Right renal cortex interstitium (tissue), 3 donors: Measurements from ENCODE around the gene PTBP1. TPM values are rescaled to one million over a fixed set of nuclear protein-coding genes. Genes with fewer than 3 reads are reported as not detected.
"Not testable (repeated sequence)": the region's sequence is repeated elsewhere in the genome, so short reads cannot be mapped to it uniquely, and the experiment has no call there.

Experiments
- DNase-seq, 3 donors: peaks; one replicate each; pipeline ENCODE4 v3.0.0-alpha.2; 2013; ENCODE audit warnings: low read depth in 3 of 3, low spot score in 2 of 3
- polyA plus RNA-seq, 3 donors: library from polyadenylated mRNA; unstranded; fragments of 120-200 nt; gene quantifications; one replicate each; pipeline ENCODE4 v1.2.1, GENCODE V29; 2013; ENCODE audit not compliant: insufficient read length in 3 of 3

PTBP1 gene
- polyA plus RNA-seq, 3 donors = 356 to 395 (median 364) TPM

DNA sequence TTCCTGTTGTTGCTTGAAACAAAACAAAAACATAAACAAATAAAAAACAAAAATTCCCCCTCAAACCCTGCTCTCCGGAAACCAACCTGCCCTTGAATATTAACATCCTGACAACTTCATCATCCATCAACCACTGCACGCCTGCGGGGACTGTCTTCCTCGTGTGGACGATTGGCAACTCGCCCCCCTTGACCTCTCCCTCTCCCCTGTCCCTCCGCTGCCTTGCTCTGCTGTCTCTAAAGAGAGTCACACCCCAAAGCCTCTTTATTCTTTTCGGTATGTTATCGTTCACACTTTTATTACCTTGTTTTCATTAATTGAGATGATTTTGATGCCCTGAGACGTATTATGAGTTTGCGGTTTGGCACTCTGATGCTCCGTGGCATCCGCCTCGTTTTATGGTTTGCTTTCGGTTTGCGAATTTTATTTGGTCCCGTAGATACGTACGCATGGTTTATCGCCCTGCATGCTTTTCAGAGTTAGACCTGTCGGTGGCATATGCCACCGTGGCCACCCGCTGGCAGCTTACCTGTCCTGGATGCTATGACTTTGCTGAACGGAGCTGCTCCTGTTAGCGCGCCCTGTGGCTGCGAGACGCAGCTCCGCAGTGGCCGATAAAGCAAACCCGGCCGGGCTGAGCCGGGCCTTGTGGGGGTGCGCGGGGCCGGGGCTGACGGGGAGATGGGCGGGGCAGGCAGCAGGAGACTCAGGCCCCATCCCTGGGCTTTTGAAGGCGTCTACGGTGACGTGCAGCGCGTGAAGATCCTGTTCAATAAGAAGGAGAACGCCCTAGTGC is 10.6 kb downstream of the PTBP1 start:
- no peak for DNase-seq

DNA sequence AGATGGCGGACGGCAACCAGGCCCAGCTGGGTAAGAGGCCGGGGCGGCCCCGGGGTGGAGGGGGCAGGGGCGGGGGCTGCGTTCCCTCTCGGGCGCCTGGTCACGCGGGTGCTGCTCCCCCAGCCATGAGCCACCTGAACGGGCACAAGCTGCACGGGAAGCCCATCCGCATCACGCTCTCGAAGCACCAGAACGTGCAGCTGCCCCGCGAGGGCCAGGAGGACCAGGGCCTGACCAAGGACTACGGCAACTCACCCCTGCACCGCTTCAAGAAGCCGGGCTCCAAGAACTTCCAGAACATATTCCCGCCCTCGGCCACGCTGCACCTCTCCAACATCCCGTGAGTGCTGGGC is 11.1 kb downstream of the PTBP1 start:
- DNase-seq = no peak

DNA sequence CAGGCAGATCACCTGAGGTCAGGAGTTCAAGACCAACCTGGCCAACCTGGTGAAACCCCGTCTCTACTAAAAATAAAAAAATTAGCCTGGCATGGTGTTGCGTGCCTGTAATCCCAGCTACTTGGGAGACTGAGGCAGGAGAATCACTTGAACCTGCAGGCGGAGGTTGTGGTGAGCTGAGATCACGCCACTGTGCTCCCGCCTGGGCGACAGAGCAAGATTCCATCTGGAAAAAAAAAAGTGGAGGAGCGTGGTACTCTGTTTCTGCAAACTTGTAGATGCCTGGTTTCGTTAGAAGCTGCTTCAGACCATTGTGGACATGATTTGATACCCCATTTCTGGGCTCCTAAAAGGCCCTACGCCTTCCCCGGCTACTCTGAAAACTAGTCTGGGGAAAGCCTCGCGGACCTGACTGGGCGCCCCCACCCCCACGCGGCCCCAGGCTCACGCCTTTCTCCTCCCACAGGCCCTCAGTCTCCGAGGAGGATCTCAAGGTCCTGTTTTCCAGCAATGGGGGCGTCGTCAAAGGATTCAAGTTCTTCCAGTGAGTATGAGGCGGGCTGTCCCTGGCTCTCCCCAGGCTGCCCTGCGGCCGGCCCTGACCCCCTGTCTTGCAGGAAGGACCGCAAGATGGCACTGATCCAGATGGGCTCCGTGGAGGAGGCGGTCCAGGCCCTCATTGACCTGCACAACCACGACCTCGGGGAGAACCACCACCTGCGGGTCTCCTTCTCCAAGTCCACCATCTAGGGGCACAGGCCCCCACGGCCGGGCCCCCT is 13.0 kb downstream of the PTBP1 start:
- DNase-seq = no peak

DNA sequence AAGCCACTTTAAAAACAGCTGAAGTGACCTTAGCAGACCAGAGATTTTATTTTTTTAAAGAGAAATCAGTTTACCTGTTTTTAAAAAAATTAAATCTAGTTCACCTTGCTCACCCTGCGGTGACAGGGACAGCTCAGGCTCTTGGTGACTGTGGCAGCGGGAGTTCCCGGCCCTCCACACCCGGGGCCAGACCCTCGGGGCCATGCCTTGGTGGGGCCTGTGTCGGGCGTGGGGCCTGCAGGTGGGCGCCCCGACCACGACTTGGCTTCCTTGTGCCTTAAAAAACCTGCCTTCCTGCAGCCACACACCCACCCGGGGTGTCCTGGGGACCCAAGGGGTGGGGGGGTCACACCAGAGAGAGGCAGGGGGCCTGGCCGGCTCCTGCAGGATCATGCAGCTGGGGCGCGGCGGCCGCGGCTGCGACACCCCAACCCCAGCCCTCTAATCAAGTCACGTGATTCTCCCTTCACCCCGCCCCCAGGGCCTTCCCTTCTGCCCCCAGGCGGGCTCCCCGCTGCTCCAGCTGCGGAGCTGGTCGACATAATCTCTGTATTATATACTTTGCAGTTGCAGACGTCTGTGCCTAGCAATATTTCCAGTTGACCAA is 13.7 kb downstream of the PTBP1 start:
- DNase-seq = no peak

DNA sequence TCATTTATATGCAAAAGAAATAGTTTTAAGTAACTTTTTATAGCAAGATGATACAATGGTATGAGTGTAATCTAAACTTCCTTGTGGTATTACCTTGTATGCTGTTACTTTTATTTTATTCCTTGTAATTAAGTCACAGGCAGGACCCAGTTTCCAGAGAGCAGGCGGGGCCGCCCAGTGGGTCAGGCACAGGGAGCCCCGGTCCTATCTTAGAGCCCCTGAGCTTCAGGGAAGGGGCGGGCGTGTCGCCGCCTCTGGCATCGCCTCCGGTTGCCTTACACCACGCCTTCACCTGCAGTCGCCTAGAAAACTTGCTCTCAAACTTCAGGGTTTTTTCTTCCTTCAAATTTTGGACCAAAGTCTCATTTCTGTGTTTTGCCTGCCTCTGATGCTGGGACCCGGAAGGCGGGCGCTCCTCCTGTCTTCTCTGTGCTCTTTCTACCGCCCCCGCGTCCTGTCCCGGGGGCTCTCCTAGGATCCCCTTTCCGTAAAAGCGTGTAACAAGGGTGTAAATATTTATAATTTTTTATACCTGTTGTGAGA is 14.3 kb downstream of the PTBP1 start:
- DNase-seq = no peak

DNA sequence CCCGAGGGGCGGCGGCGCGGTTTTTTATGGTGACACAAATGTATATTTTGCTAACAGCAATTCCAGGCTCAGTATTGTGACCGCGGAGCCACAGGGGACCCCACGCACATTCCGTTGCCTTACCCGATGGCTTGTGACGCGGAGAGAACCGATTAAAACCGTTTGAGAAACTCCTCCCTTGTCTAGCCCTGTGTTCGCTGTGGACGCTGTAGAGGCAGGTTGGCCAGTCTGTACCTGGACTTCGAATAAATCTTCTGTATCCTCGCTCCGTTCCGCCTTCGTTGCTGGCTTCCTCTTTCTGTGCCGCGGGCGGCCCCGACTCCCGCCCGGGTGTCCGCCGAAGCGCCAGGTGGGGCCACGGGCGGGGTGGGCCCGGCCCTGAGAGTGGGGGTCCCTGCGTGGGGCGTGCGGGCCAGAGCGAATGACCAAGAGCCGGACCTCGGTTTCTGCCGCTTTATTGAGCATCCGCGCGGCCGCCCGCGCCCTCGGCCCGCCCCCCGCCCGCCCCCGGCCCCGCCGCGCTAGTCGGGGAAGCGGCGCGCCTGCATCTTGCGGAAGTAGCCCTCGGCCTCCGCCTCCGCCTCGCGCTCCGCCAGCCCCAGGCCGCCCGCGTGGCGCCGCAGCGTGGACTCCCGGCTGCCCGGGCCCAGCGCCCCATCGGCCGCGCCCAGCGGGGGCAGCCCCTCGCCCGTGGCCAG is 14.9 kb downstream of the PTBP1 start:
- no peak for DNase-seq

DNA sequence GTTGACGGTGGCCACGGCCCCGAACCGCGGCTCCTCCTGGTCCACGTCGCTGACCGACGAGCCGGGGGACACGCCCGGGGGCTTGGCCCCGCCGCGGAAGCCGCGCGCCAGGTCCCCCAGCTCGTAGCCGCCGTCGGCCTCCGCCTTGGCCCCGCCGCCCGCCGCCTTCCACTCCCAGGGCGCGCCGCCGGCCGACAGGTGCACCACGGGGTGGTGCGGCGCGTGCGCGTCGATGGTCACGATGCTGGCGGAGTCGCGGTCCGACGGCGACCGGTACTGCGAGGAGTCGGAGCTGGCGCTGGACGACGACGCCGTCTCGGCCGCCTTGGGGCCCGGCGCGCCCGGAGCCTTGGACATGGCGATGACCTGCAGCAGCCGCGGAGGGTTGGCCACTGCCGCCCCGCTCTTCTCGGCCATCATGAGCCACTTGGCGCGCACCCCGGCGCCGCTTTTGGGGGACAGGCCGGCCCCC is 15.5 kb downstream of the PTBP1 start:
- no peak for DNase-seq

DNA sequence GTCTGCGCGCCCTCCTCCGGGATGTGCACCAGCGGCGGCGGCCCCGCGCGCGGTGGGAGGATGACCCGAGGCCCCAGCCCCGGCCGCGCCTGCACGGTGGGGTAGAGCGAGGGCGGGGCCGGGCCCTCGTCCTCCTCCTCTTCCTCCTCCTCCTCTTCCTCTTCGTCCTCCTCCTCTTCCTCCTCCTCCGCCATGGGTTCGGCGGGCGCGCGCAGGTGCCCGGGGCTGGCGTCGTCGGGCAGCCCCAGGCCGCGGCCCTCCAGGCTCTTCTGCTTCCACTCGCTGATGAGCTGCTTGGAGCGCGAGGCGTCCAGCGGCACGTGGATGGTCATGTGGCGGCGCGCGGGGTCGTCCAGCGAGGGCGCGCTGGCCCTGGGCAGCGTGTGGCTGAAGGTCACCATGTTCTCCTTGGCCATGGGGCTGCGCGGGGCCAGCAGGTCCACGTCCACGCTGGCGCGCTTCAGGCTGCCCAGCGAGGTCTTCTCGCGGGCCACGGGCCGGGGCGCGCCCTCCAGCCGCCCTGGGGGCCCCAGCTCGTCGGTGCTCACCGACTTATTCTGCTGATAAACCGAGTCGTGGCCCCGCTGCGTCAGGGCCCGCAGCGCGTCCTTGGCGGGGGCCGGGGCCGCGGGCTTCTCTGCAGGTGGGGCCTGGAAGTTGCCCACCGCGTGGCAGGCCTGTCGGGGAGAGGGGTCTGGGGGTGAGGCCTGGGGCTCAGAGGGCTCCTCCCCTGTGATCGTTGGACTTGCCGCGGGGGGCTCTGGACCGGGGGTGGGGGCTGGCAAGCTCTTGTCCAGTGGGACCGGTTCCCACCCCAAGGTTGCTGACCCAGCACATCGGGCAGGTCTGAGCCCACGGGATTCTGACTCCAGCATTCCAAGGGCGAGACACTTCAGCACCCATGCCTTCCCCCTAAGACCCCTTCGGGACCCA is 16.2 kb downstream of the PTBP1 start:
- DNase-seq = no peak

DNA sequence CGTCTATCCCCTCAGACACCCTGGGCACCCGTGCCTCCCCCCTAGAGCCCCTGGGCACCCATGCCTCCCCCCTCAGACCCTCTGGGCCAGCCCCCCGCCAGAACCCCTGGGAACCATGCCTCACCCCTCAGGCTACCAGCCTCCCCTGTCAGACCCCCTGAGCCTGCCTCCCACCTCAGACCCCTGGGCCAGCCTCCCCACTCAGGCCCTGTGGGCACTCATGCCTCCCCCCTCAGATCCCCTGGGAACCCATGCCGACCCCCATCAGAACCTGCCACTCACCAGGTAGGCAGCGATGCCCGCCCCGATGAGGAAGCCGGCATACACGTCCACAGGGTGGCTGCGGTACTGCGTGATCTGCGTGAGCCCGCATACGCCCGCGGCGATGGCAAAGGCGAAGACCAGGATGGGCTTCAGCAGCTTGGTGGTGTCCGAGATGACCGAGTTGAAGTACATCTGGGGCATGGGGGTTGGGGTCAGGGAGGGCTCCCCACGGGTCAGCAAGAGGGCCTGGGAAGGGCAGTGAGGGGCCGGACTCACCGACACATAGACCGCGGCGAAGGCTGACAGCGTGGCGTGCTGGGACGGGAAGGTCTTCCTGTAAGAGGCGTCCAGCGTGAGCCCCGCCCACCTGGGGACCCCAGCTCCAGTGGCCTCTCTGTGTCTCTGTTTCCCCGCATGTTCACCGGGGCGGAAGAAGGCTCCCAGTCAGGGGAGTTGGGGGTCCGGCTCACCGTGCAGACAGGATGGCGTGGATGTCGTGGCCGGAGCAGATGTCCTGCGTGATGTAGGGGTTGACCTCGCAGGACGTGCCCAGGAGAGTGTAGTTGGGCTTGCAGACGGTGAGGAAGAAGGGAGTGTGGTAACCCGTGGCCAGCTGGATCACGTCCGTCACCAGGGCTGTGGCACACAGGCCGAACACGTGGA is 17.2 kb downstream of the PTBP1 start:
- no peak for DNase-seq

DNA sequence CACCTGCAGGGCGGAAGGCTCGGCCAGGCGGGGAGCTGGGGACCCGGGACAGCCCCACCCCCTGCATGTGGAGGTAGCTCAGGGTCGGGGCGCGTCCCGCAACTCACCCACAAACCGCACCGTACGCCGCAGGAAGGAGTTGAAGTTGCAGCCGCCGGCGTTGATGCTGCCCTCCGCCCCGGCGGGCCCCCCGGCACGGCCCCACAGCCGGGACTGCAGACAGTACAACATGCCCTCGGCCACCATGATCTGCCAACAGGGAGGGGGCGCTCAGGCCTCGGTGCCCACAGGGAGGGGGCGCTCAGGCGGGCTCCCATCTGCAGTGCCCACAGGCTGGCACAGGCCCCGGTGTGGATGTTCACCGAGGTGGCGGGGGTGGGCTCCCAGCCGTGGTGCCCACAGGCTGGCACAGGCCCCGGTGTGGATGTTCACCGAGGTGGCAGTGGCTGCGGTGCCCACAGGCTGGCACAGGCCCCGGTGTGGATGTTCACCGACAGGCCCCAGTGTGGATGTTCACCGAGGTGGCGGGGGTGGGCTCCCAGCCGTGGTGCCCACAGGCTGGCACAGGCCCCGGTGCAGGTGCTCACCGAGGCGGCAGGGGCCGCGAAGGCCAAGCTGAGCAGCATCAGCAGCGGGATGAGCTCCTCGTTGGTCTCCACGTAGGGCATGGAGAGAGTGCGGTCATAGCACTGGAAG is 18.0 kb downstream of the PTBP1 start:
- DNase-seq = no peak

DNA sequence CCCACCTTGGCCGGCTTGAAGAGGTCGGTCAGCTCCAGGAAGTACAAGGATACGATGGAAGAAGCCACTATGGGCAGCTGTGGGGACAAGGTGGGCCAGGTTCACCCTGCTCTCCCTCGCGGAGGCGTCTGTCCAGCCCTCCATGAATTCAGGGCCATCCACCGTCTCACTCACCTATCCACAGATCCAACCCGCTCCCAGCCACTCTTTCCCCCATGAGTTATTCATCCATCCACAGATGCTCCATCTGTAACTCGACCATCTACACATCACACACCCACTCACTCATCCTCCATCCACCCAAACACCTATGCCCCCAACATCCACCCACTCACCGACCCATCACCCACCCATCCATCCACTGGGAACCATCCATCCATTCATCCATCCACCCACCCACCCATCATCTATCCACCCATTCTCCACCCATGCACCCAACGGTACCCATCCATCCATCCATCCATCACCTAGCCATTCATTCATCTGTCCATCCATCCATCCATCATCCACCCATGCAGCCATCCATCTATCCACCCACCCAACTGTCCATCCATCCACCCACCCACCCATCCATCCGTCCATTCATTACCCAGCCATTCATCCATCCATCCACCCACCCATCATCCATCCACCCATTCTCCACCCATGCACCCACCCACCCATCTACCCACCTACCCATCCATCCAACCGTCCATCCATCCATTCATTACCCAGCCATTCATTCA is 18.7 kb downstream of the PTBP1 start:
- no peak for DNase-seq

DNA sequence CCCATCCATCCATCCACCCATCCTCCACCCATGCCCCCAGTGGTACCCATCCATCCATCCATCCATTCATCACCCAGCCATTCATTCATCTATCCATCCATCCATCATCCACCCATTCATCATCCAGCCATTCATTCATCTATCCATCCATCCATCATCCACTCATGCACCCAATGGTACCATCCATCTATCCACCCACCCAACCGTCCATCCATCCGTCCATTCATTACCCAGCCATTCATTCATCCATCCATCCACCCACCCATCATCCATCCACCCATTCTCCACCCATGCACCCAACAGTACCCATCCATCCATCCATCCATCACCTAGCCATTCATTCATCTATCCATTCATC is 19.2 kb downstream of the PTBP1 start:
- DNase-seq = no peak

DNA sequence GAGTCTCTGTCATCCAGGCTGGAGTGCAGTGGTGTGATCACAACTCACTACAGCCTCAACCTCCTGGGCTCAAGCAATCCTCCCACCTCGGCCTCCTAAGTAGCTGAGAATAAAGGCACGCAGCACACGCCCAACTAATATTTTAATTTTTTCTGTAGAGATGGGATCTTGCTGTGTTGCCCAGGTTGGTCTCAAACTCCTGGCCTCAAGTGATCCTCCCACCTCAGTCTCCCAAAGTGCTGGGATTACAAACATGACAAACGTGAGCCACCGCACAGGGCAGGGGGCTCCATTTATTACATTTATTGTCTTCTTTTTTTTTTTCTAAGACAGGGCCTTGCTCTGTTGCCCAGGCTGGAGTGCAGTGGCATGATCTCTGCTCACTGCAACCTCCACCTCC is 23.0 kb downstream of the PTBP1 start:
- DNase-seq = not testable (repeated sequence)

DNA sequence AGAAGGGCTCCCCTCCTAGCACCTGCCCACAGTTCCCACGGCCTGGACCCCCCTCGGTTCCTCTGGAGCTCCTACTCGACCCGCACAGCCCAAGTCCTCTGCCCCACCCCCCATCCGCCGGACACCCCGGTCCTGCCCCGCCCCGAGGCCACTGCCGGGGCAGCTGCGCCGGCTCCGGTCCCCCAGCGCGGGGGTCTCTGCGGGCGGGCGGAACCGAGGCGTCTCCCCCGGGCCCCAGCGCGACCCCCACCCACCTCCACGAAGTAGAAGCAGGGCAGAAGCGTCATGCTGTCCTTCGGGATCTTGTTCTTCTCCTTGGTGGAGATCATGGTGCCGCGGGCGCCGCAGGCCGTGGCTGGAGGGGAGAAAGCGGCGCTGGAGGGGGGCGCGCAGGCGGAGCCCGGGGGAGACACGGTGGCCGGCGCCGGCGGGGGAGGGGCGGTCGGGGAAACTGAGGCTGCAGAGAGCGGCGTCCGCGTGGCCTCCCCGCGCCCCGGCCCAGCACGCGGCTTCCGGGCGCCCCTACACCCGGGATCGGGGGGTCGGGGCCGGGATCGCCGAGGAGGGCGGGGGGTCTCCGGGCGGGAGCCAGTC is 24.1 kb downstream of the PTBP1 start:
- DNase-seq = no peak

DNA sequence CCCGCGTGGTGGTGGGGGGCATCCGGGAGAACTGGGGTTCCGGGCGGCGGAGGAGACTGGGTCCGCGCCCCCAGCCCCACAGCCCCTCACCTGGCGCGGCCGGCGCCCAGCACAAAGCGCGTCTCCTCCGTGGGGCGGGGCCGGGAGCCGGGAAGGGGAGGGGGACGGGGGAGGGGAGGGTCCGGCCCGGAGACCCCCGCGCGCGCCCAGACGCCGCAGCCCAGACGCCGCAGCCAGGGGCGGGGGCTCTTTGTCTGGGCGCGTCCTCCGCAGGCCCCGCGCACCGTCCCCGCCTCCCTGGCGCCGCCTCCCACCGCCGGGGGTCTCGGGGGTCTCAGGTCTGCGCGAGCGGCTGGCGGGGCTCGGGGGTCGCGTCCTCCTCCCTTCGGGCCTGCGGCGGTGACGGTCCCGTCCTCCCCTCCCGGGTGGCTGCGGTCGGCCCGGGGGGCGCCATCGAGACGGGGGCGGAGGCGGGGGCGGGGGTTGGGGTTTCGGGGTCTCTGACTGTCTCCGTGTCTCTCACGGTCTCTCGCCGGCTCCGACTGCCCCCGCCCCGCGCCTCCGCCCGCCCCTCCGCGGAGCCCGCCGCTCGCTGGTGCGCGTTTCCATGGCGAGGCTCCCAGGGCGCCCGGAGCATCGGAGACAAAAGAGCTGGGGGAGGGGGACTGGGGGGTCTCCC is 24.7 kb downstream of the PTBP1 start, which contains the start of gene PLPPR3:
Gene PLPPR3, minus strand, starts transcription at position 131 of the 679 bp plus-strand sequence. CDS start 396 bp downstream, outside the sequence.
- no peak for DNase-seq

DNA sequence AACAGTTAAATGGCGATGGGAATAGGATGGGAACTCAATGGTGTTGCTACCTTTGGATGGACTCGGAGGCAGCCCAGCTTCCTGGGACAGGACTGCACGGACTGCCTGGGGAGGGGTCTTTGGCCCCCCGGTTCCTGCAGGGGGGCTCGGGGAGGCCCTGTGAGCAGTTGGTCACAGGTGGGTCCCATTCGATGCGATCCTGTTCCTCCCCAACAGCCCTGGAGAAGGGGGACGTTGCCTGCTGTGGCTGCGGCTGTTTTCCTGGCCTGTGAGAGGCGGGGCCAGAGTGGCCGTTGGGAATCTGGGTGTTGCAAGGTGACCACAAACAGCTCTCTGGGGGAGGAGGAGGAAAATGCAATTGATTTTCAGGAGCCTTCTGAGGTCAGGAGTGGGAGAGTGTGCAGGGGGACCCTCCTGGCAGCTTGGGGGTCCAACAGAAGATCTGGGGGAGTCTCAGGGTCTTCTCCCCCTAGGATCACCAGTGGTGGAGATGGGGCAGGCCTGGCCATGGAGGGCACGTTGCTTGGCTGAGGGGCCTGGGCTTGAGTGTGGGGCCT is 26.4 kb downstream of the PTBP1 start:
- DNase-seq = no peak
